ENCODE measurements around the gene FGD4. TPM values are rescaled to one million over a fixed set of nuclear protein-coding genes. Genes with fewer than 3 reads are reported as not detected.
"Not testable (repeated sequence)": the region's sequence is repeated elsewhere in the genome, so short reads cannot be mapped to it uniquely, and the experiment has no call there.

The FGD4 gene
- total RNA-seq, 1 donor from 2014 or later, result 1.7 TPM

DNA sequence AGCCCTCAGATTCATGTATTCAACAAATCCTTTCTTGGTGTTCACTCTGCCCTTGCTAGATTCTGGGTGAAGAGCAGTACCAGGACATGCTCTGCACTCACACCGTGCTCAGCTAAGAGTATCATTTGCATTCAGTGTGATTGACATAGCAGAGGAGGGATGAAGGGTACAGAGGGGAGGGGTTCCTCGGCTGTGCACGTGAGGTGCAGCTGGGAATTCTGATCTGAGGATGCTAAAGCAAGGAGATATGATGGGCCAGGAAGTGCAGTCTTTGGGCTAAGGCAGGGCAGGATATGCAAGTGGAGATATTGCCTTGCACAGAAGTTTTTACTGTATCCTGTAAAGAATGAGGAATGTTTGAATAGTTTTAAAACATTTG, 108.6 kb downstream of the FGD4 start:
- Mint-ChIP-seq H3K27me3 (ENCODE audit: low read depth) (peaks cover 21% of the 10 kb centered on the region), H3K27ac (no peak overlapping the region), H3K9me3 (no peaks in the 10 kb centered on the region), H3K4me1 (ENCODE audit: low read depth) (no peaks in the 10 kb centered on the region), H3K4me3 (ENCODE audit: low read depth) (no peak overlapping the region), H3K36me3 (ENCODE audit: low read depth) (no peaks in the 10 kb centered on the region)
- intact Hi-C loops (cut with micrococcal nuclease), result no loop called here
- no peak for DNase-seq (ENCODE audit: low spot score)

GRCh38 chr12:32508626-32509025, 109.3 kb downstream of the FGD4 start:
- H3K27ac Mint-ChIP-seq, result no peak overlapping the region
- intact Hi-C loops (cut with micrococcal nuclease), result no loop called here
- H3K9me3 Mint-ChIP-seq, result no peaks in the 10 kb centered on the region
- H3K27me3 Mint-ChIP-seq (ENCODE audit: low read depth), result peaks cover 26% of the 10 kb centered on the region
- H3K36me3 Mint-ChIP-seq (ENCODE audit: low read depth), result no peaks in the 10 kb centered on the region
- DNase-seq (ENCODE audit: low spot score), result no peak
- H3K4me1 Mint-ChIP-seq (ENCODE audit: low read depth), result no peaks in the 10 kb centered on the region
- H3K4me3 Mint-ChIP-seq (ENCODE audit: low read depth), result no peak overlapping the region

GRCh38 chr12:32509328-32510091, 110.2 kb downstream of the FGD4 start:
- Mint-ChIP-seq H3K27ac (no peak overlapping the region), H3K4me3 (ENCODE audit: low read depth) (no peak overlapping the region), H3K4me1 (ENCODE audit: low read depth) (no peaks in the 10 kb centered on the region), H3K9me3 (no peaks in the 10 kb centered on the region), H3K27me3 (ENCODE audit: low read depth) (peaks cover 31% of the 10 kb centered on the region), H3K36me3 (ENCODE audit: low read depth) (no peaks in the 10 kb centered on the region)
- DNase-seq (ENCODE audit: low spot score), result no peak
- intact Hi-C loops (cut with micrococcal nuclease), result no loop called here

GRCh38 chr12:32511976-32512375, 112.6 kb downstream of the FGD4 start:
- intact Hi-C loops (cut with micrococcal nuclease); H3K4me1 Mint-ChIP-seq (ENCODE audit: low read depth); H3K36me3 Mint-ChIP-seq (ENCODE audit: low read depth); H3K4me3 Mint-ChIP-seq (ENCODE audit: low read depth); H3K9me3 Mint-ChIP-seq; DNase-seq (ENCODE audit: low spot score); H3K27ac Mint-ChIP-seq: not testable (repeated sequence)
- H3K27me3 Mint-ChIP-seq (ENCODE audit: low read depth), result peaks cover 35% of the 10 kb centered on the region

DNA sequence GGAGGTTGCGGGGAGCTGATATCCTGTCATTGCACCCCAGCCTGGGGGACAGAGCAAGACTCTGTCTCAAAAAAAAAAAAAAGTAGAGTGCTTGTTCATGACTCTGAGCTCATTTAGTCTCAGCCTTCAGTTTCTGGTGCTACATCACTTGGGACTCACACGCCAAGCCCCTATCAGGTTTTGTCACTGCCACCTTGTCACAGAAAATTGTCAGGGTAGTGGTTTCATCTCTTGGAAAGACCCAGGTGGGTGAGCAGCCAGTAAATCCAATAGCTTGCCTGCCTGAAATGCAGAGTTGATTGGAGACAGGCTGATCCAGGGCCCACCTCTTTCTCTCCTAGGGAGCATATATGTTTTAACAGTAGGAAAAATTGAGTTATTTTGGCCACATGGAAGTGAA, 113.0 kb downstream of the FGD4 start:
- no peaks in the 10 kb centered on the region for H3K36me3 Mint-ChIP-seq (ENCODE audit: low read depth)
- no peaks in the 10 kb centered on the region for H3K4me1 Mint-ChIP-seq (ENCODE audit: low read depth)
- DNase-seq (ENCODE audit: low spot score), result no peak
- H3K27ac Mint-ChIP-seq, result no peak overlapping the region
- H3K4me3 Mint-ChIP-seq (ENCODE audit: low read depth), result no peak overlapping the region
- intact Hi-C loops (cut with micrococcal nuclease), result no loop called here
- H3K27me3 Mint-ChIP-seq (ENCODE audit: low read depth), result peaks cover 35% of the 10 kb centered on the region
- no peaks in the 10 kb centered on the region for H3K9me3 Mint-ChIP-seq

GRCh38 chr12:32512910-32513309, 113.6 kb downstream of the FGD4 start:
- H3K27me3 Mint-ChIP-seq (ENCODE audit: low read depth), result peaks cover 36% of the 10 kb centered on the region
- intact Hi-C loops (cut with micrococcal nuclease), result no loop called here
- H3K9me3 Mint-ChIP-seq, result no peaks in the 10 kb centered on the region
- H3K27ac Mint-ChIP-seq, result no peak overlapping the region
- H3K4me3 Mint-ChIP-seq (ENCODE audit: low read depth), result no peak overlapping the region
- no peaks in the 10 kb centered on the region for H3K4me1 Mint-ChIP-seq (ENCODE audit: low read depth)
- no peak for DNase-seq (ENCODE audit: low spot score)
- no peaks in the 10 kb centered on the region for H3K36me3 Mint-ChIP-seq (ENCODE audit: low read depth)

GRCh38 chr12:32515137-32515873, 115.9 kb downstream of the FGD4 start:
- H3K9me3 Mint-ChIP-seq, result no peaks in the 10 kb centered on the region
- intact Hi-C loops (cut with micrococcal nuclease), result no loop called here
- H3K27me3 Mint-ChIP-seq (ENCODE audit: low read depth), result peaks cover 29% of the 10 kb centered on the region
- no peak overlapping the region for H3K27ac Mint-ChIP-seq
- H3K4me1 Mint-ChIP-seq (ENCODE audit: low read depth), result no peaks in the 10 kb centered on the region
- DNase-seq (ENCODE audit: low spot score), result no peak
- H3K36me3 Mint-ChIP-seq (ENCODE audit: low read depth), result no peaks in the 10 kb centered on the region
- H3K4me3 Mint-ChIP-seq (ENCODE audit: low read depth), result no peak overlapping the region

DNA sequence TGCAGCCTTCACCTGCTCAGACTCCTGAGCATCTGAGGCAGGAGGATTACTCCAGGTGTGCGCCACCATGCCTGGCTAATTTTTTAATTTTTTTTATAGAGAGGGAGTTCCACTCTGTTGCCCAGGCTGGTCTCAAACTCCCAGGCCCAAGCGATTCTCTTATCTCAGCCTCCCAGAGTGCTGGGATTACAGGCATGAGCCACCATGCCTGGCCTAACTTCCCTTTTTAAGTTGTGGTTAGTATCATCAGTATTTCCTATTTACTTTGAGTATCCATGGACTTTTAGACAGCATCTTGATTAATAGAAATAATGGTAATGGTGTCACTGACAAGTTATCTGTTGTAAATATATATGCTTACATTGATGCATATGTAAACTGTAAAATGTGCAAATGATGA, 116.9 kb downstream of the FGD4 start:
- H3K36me3 Mint-ChIP-seq (ENCODE audit: low read depth), result no peaks in the 10 kb centered on the region
- no peaks in the 10 kb centered on the region for H3K9me3 Mint-ChIP-seq
- H3K4me1 Mint-ChIP-seq (ENCODE audit: low read depth), result no peaks in the 10 kb centered on the region
- intact Hi-C loops (cut with micrococcal nuclease), result no loop called here
- no peak overlapping the region for H3K27ac Mint-ChIP-seq
- H3K4me3 Mint-ChIP-seq (ENCODE audit: low read depth), result no peak overlapping the region
- H3K27me3 Mint-ChIP-seq (ENCODE audit: low read depth), result peaks cover 24% of the 10 kb centered on the region
- no peak for DNase-seq (ENCODE audit: low spot score)

DNA sequence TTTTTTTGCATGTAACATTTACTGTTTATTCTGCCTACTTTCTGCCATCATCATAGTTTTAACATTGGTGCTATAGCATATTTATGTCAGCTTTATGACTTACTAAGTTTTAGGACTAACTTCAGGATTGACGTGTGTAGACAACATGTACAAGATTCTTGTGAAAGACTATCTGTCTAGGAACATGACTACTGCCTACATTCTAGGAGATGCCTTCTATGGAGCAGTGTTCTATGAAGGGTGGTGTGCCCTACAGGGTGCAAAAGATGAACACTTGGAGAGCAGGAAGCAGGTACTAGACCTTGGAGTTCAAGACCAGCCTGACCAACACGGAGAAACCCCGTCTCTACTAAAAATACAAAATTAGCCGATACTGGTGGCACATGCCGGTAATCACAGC, 118.6 kb downstream of the FGD4 start:
- Mint-ChIP-seq H3K4me3 (ENCODE audit: low read depth) (no peak overlapping the region), H3K9me3 (no peaks in the 10 kb centered on the region), H3K27me3 (ENCODE audit: low read depth) (peaks cover 17% of the 10 kb centered on the region), H3K4me1 (ENCODE audit: low read depth) (peaks cover 10% of the 10 kb centered on the region), H3K27ac (no peak overlapping the region), H3K36me3 (ENCODE audit: low read depth) (no peaks in the 10 kb centered on the region)
- no peak for DNase-seq (ENCODE audit: low spot score)
- intact Hi-C loops (cut with micrococcal nuclease), result no loop called here

GRCh38 chr12:32519047-32519446, 119.7 kb downstream of the FGD4 start:
- intact Hi-C loops (cut with micrococcal nuclease), result no loop called here
- H3K36me3 Mint-ChIP-seq (ENCODE audit: low read depth), result no peaks in the 10 kb centered on the region
- no peak for DNase-seq (ENCODE audit: low spot score)
- H3K27me3 Mint-ChIP-seq (ENCODE audit: low read depth), result peaks cover 10% of the 10 kb centered on the region
- H3K4me3 Mint-ChIP-seq (ENCODE audit: low read depth), result no peak overlapping the region
- H3K4me1 Mint-ChIP-seq (ENCODE audit: low read depth), result peaks cover 11% of the 10 kb centered on the region
- no peak overlapping the region for H3K27ac Mint-ChIP-seq
- no peaks in the 10 kb centered on the region for H3K9me3 Mint-ChIP-seq

DNA sequence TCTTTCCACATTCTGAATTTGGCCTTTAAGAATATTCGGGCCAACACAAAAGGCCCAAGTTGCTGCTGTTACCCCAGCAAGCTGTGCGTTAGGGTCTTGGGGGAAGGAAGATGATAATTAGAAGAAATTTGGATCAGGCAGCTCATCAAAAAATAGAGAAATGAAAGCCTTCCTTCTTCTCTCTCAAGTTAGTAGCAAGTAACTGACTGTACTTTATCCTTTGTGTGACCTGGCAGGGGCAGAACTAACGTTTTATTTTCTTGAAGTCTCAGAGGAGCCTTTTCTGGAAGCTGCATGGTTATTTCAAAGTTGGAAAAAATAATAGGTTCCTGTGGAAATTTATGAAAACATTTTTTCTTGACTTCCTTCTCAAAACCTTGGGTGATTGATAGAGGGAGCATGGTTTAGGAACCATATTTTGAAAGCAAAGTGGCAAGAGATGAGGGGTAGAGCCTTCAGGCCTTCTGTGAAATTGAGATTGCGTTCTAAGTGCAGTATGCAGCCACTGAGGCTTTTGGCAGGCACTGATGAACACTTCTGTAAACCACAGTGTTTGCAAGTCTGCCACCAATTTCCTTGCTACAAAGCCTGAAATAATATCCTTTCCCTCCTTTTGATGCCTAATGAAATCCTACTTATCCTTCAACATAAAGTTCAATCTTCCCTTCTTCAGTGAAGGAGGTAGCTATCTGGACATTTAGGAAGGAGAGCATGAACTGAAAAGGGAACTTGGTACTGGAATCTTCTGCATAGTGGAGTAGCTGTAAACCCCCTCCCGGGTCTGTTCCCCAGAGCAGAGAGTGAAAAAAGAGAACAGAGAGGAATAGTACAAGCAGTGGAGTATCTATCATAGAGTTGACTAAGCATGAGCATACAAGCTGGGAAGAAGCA, 123.2 kb downstream of the FGD4 start:
- H3K9me3 Mint-ChIP-seq, result no peaks in the 10 kb centered on the region
- intact Hi-C loops (cut with micrococcal nuclease), result no loop called here
- no peak overlapping the region for H3K27ac Mint-ChIP-seq
- no peaks in the 10 kb centered on the region for H3K36me3 Mint-ChIP-seq (ENCODE audit: low read depth)
- H3K4me3 Mint-ChIP-seq (ENCODE audit: low read depth), result no peak overlapping the region
- peaks cover 15% of the 10 kb centered on the region for H3K4me1 Mint-ChIP-seq (ENCODE audit: low read depth)
- DNase-seq (ENCODE audit: low spot score), result no peak
- H3K27me3 Mint-ChIP-seq (ENCODE audit: low read depth), result peaks cover 2% of the 10 kb centered on the region

DNA sequence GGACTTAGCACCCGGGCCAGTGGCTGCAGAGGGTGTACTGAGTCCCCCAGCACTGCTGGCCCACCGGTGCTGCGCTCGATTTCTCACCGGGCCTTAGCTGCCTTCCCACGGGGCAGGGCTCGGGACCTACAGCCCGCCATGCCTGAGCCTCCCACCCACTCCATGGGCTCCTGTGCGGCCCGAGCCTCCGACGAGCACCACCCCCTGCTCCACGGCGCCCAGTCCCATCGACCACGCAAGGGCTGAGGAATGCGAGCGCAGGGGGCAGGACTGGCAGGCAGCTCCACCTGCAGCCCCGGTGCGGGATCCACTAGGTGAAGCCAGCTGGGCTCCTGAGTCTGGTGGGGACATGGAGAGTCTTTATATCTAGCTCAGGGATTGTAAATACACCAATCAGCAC, 126.4 kb downstream of the FGD4 start:
- DNase-seq (ENCODE audit: low spot score); H3K36me3 Mint-ChIP-seq (ENCODE audit: low read depth); H3K4me3 Mint-ChIP-seq (ENCODE audit: low read depth); H3K27me3 Mint-ChIP-seq (ENCODE audit: low read depth); intact Hi-C loops (cut with micrococcal nuclease); H3K9me3 Mint-ChIP-seq; H3K27ac Mint-ChIP-seq: not testable (repeated sequence)
- H3K4me1 Mint-ChIP-seq (ENCODE audit: low read depth), result peaks cover 15% of the 10 kb centered on the region

DNA sequence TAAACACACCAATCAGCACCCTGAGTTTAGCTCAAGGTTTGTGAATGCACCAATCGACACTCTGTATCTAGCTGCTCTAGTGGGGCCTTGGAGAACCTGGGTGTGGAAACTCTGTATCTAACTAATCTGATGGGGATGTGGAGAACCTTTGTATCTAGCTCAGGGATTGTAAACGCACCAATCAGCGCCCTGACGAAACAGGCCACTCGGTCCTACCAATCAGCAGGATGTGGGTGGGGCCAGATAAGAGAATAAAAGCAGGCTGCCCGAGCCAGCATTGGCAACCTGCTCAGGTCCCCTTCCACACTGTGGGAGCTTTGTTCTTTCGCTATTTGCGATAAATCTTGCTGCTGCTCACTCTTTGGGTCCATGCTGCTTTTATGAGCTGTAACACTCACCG, 127.0 kb downstream of the FGD4 start:
- peaks cover 15% of the 10 kb centered on the region for H3K4me1 Mint-ChIP-seq (ENCODE audit: low read depth)
- H3K36me3 Mint-ChIP-seq (ENCODE audit: low read depth); DNase-seq (ENCODE audit: low spot score); H3K27ac Mint-ChIP-seq; intact Hi-C loops (cut with micrococcal nuclease); H3K4me3 Mint-ChIP-seq (ENCODE audit: low read depth); H3K27me3 Mint-ChIP-seq (ENCODE audit: low read depth); H3K9me3 Mint-ChIP-seq: not testable (repeated sequence)

All from activated T-helper 2 cell treated with anti-CD3 and anti-CD28 coated beads, Interferon-gamma antibody, Interleukin-2, Interleukin-4, amounts not matched to agents 10 μg/mL and 5 μg/mL and 100 μg/mL, durations not matched to agents 14 hours and 24 hours and 36 hours (primary cell).